ENCODE results near the gene FUCA1.
A peak's percentile ranks its signal among the peaks of the same experiment; 100 is the strongest.

FUCA1 gene

GRCh38 chr1:23799255-23799569, 68.9 kb downstream of the FUCA1 start:
- H3K27ac ChIP-seq (ENCODE audit: low read depth in 2 of 2, low read length in 2 of 2): peak overlapping the region; percentile 96 to 99
- H3K36me3 ChIP-seq (ENCODE audit: control insufficient read depth in 2 of 2, insufficient read depth in 2 of 2, low read length in 2 of 2): peaks cover 23 to 29% of the 10 kb centered on the region in 2 donors
- peaks cover 29 to 45% of the 10 kb centered on the region in 2 donors for H3K4me1 ChIP-seq (ENCODE audit: control insufficient read depth in 2 of 2, insufficient read depth in 2 of 2, low read length in 2 of 2)
- H3K4me3 ChIP-seq (ENCODE audit: low read length in 2 of 2): peak overlapping the region; percentile 92 to 93
- H3K9me3 ChIP-seq (ENCODE audit: control insufficient read depth in 2 of 2, low read length in 2 of 2): no peaks in the 10 kb centered on the region
- H3K9ac ChIP-seq (ENCODE audit: low read depth in 1 of 2, low read length in 2 of 2): peak overlapping the region; percentile 92 to 98
- H3K27me3 ChIP-seq (ENCODE audit: control insufficient read depth in 2 of 2, insufficient read depth in 2 of 2, low read length in 2 of 2): no peaks in the 10 kb centered on the region

GRCh38 chr1:23798662-23799142, 69.4 kb downstream of the FUCA1 start:
- peak overlapping the region; percentile 92 to 98 for H3K9ac ChIP-seq (ENCODE audit: low read depth in 1 of 2, low read length in 2 of 2)
- H3K27me3 ChIP-seq (ENCODE audit: control insufficient read depth in 2 of 2, insufficient read depth in 2 of 2, low read length in 2 of 2): no peaks in the 10 kb centered on the region
- peaks cover 29 to 45% of the 10 kb centered on the region in 2 donors for H3K4me1 ChIP-seq (ENCODE audit: control insufficient read depth in 2 of 2, insufficient read depth in 2 of 2, low read length in 2 of 2)
- H3K36me3 ChIP-seq (ENCODE audit: control insufficient read depth in 2 of 2, insufficient read depth in 2 of 2, low read length in 2 of 2): peaks cover 23 to 28% of the 10 kb centered on the region in 2 donors
- peak overlapping the region; percentile 92 to 93 for H3K4me3 ChIP-seq (ENCODE audit: low read length in 2 of 2)
- no peaks in the 10 kb centered on the region for H3K9me3 ChIP-seq (ENCODE audit: control insufficient read depth in 2 of 2, low read length in 2 of 2)
- H3K27ac ChIP-seq (ENCODE audit: low read depth in 2 of 2, low read length in 2 of 2): peak overlapping the region; percentile 96 to 99

- no peaks in the 10 kb centered on the region for H3K9me3 ChIP-seq (ENCODE audit: control insufficient read depth in 2 of 2, low read length in 2 of 2)
- no peaks in the 10 kb centered on the region for H3K27me3 ChIP-seq (ENCODE audit: control insufficient read depth in 2 of 2, insufficient read depth in 2 of 2, low read length in 2 of 2)
- H3K9ac ChIP-seq (ENCODE audit: low read depth in 1 of 2, low read length in 2 of 2): peak overlapping the region in 1 of 2 donors; percentile 98
- peaks cover 35 to 55% of the 10 kb centered on the region in 2 donors for H3K4me1 ChIP-seq (ENCODE audit: control insufficient read depth in 2 of 2, insufficient read depth in 2 of 2, low read length in 2 of 2)
- peak overlapping the region; percentile 26 to 93 for H3K4me3 ChIP-seq (ENCODE audit: low read length in 2 of 2)
- peak overlapping the region in 1 of 2 donors; percentile 99 for H3K27ac ChIP-seq (ENCODE audit: low read depth in 2 of 2, low read length in 2 of 2)
- peaks cover 28 to 31% of the 10 kb centered on the region in 2 donors for H3K36me3 ChIP-seq (ENCODE audit: control insufficient read depth in 2 of 2, insufficient read depth in 2 of 2, low read length in 2 of 2)
These were observed 70.3 kb downstream of the FUCA1 start for GRCh38 chr1:23797478-23798448.

GRCh38 chr1:23796466-23797271, 71.4 kb downstream of the FUCA1 start:
- peaks cover 42 to 64% of the 10 kb centered on the region in 2 donors for H3K4me1 ChIP-seq (ENCODE audit: control insufficient read depth in 2 of 2, insufficient read depth in 2 of 2, low read length in 2 of 2)

GRCh38 chr1:23795676-23796465, 72.2 kb downstream of the FUCA1 start:
- Histone ChIP-seq H3K9me3 (ENCODE audit: control insufficient read depth in 2 of 2, low read length in 2 of 2) (no peaks in the 10 kb centered on the region), H3K4me3 (ENCODE audit: low read length in 2 of 2) (no peak overlapping the region), H3K9ac (ENCODE audit: low read depth in 1 of 2, low read length in 2 of 2) (no peak overlapping the region), H3K27me3 (ENCODE audit: control insufficient read depth in 2 of 2, insufficient read depth in 2 of 2, low read length in 2 of 2) (no peaks in the 10 kb centered on the region), H3K4me1 (ENCODE audit: control insufficient read depth in 2 of 2, insufficient read depth in 2 of 2, low read length in 2 of 2) (peaks cover 40 to 61% of the 10 kb centered on the region in 2 donors), H3K27ac (ENCODE audit: low read depth in 2 of 2, low read length in 2 of 2) (no peak overlapping the region), H3K36me3 (ENCODE audit: control insufficient read depth in 2 of 2, insufficient read depth in 2 of 2, low read length in 2 of 2) (peaks cover 25 to 31% of the 10 kb centered on the region in 2 donors)

More at GRCh38 chr1:23796466-23797271, 71.4 kb downstream of the FUCA1 start:
- Histone ChIP-seq H3K27me3 (ENCODE audit: control insufficient read depth in 2 of 2, insufficient read depth in 2 of 2, low read length in 2 of 2) (no peaks in the 10 kb centered on the region), H3K9ac (ENCODE audit: low read depth in 1 of 2, low read length in 2 of 2) (peak overlapping the region; percentile 23 to 24), H3K27ac (ENCODE audit: low read depth in 2 of 2, low read length in 2 of 2) (peak overlapping the region; percentile 65 to 80), H3K4me3 (ENCODE audit: low read length in 2 of 2) (peak overlapping the region in 1 of 2 donors; percentile 20), H3K9me3 (ENCODE audit: control insufficient read depth in 2 of 2, low read length in 2 of 2) (no peaks in the 10 kb centered on the region), H3K36me3 (ENCODE audit: control insufficient read depth in 2 of 2, insufficient read depth in 2 of 2, low read length in 2 of 2) (peaks cover 25 to 31% of the 10 kb centered on the region in 2 donors)

Measured in mucosa of rectum (tissue), 2 donors.